ENCODE measurements around the gene CAMK2N2.

DNA sequence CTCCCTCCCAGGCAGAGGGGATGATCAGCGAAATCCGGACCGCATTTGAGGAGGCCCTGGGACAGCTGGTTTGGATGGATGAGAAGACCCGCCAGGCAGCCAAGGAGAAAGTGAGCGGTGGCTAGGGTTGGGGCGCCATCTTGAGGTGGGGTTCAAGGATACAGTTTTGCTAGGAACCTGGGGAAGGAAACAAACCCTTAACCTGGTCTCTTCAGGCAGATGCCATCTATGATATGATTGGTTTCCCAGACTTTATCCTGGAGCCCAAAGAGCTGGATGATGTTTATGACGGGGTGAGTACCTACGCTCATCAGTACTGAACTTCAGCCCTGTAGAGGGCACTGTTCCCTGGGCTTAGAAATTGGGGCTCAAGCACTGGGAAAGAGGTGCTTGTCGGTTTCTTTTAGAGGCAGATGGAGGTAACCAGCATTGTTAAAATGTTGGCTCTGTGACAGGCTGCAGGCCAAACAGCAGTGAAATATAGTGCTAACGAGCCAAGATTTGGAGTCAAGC, 28.1 kb upstream of the CAMK2N2 start:
- no peak for TF ChIP-seq EZH2phosphoT487 (IDR thresholded peaks at IDR 0.05; ENCODE audit: low read depth)
- TF ChIP-seq, protein P1, sequence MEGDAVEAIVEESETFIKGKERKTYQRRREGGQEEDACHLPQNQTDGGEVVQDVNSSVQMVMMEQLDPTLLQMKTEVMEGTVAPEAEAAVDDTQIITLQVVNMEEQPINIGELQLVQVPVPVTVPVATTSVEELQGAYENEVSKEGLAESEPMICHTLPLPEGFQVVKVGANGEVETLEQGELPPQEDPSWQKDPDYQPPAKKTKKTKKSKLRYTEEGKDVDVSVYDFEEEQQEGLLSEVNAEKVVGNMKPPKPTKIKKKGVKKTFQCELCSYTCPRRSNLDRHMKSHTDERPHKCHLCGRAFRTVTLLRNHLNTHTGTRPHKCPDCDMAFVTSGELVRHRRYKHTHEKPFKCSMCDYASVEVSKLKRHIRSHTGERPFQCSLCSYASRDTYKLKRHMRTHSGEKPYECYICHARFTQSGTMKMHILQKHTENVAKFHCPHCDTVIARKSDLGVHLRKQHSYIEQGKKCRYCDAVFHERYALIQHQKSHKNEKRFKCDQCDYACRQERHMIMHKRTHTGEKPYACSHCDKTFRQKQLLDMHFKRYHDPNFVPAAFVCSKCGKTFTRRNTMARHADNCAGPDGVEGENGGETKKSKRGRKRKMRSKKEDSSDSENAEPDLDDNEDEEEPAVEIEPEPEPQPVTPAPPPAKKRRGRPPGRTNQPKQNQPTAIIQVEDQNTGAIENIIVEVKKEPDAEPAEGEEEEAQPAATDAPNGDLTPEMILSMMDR (IDR thresholded peaks at IDR 0.05; ENCODE audit: low read depth, low read length), result peak; percentile 97
